H9 (cell line): ENCODE data around the gene PXN. TPM values are rescaled to one million over a fixed set of nuclear protein-coding genes. Genes with fewer than 3 reads are reported as not detected.
A peak's percentile ranks its signal among the peaks of the same experiment; 100 is the strongest.

Experiments used
- DNase-seq: peaks from one replicate; pipeline ENCODE4 v3.0.0-alpha.2; 2017
- H2AFZ ChIP-seq: one replicate; pipeline ENCODE4 v1.6.1; 2013; ENCODE audit warnings: mild to moderate bottlenecking, low read length, control low read depth, moderate library complexity
- H2AK5ac ChIP-seq: 2 replicates; pipeline ENCODE4 v1.6.1; 2013; ENCODE audit warnings: low read length, control low read depth, mixed read lengths; ENCODE audit not compliant: insufficient read length
- H2BK120ac ChIP-seq: one replicate; pipeline ENCODE4 v1.6.1; 2013; ENCODE audit warnings: low read depth, mild to moderate bottlenecking, low read length, control low read depth, inconsistent platforms; ENCODE audit not compliant: poor library complexity, severe bottlenecking
- H2BK12ac ChIP-seq: 2 replicates; pipeline ENCODE4 v1.6.1; 2013; ENCODE audit warnings: low read length, control low read depth, mixed read lengths, low read depth; ENCODE audit not compliant: insufficient read length
- H2BK15ac ChIP-seq: 2 replicates; pipeline ENCODE4 v1.6.1; 2013; ENCODE audit warnings: low read depth, low read length, control low read depth
- H2BK20ac ChIP-seq: one replicate; pipeline ENCODE4 v1.6.1; 2013; ENCODE audit warnings: low read depth, mild to moderate bottlenecking, low read length, control low read depth, inconsistent platforms; ENCODE audit not compliant: poor library complexity, severe bottlenecking
- H2BK5ac ChIP-seq: 2 replicates; pipeline ENCODE4 v1.6.1; 2013; ENCODE audit warnings: low read length, control low read depth, mixed read lengths; ENCODE audit not compliant: insufficient read length
- H3K14ac ChIP-seq: 2 replicates; pipeline ENCODE4 v1.6.1; 2013; ENCODE audit warnings: low read length, control low read depth; ENCODE audit not compliant: insufficient read depth
- H3K18ac ChIP-seq: 2 replicates; pipeline ENCODE4 v1.6.1; 2013; ENCODE audit warnings: low read depth, mild to moderate bottlenecking, mixed read lengths, low read length, control low read depth; ENCODE audit not compliant: insufficient read length
- H3K23ac ChIP-seq: 2 replicates; pipeline ENCODE4 v1.6.1; 2013; ENCODE audit warnings: low read length, control low read depth, mixed read lengths, low read depth; ENCODE audit not compliant: insufficient read length
- H3K23me2 ChIP-seq: 2 replicates; pipeline ENCODE4 v1.6.1; 2013; ENCODE audit warnings: low read depth, mild to moderate bottlenecking, mixed read lengths, low read length, control low read depth; ENCODE audit not compliant: insufficient read length, poor library complexity, severe bottlenecking
- H3K27ac ChIP-seq: 2 replicates; pipeline ENCODE4 v1.5.1; 2013; ENCODE audit warnings: low read length, control low read depth, mixed read lengths, low read depth; ENCODE audit not compliant: insufficient read length
- H3K27me3 ChIP-seq: 2 replicates; pipeline ENCODE4 v1.6.1; 2013; ENCODE audit warnings: low read length, control low read depth, inconsistent platforms; ENCODE audit not compliant: insufficient read depth
- H3K4ac ChIP-seq: 2 replicates; pipeline ENCODE4 v1.6.1; 2013; ENCODE audit warnings: low read depth, mild to moderate bottlenecking, control low read depth, inconsistent platforms, low read length, moderate library complexity
- H3K4me1 ChIP-seq: 2 replicates; pipeline ENCODE4 v1.6.1; 2013; ENCODE audit warnings: low read length, control low read depth, inconsistent platforms; ENCODE audit not compliant: insufficient read depth
- H3K4me2 ChIP-seq: 2 replicates; pipeline ENCODE4 v1.6.1; 2013; ENCODE audit warnings: low read length, control low read depth, mixed read lengths; ENCODE audit not compliant: insufficient read length, insufficient read depth
- H3K56ac ChIP-seq: 2 replicates; pipeline ENCODE4 v1.6.1; 2013; ENCODE audit warnings: low read depth, mild to moderate bottlenecking, mixed read lengths, low read length, control low read depth; ENCODE audit not compliant: insufficient read length
- H3K79me1 ChIP-seq: 2 replicates; pipeline ENCODE4 v1.6.1; 2013; ENCODE audit warnings: low read depth, mild to moderate bottlenecking, moderate library complexity, low read length, control low read depth, inconsistent platforms; ENCODE audit not compliant: insufficient read depth, poor library complexity, severe bottlenecking
- H3K79me2 ChIP-seq: 2 replicates; pipeline ENCODE4 v1.6.1; 2013; ENCODE audit warnings: low read length, control low read depth, inconsistent platforms; ENCODE audit not compliant: insufficient read depth
- H3K9ac ChIP-seq: 2 replicates; pipeline ENCODE4 v1.6.1; 2013; ENCODE audit warnings: low read length, control low read depth, mixed read lengths; ENCODE audit not compliant: insufficient read length; ENCODE audit errors: extremely low read depth
- H3K9me3 ChIP-seq: one replicate; pipeline ENCODE4 v1.6.1; 2013; ENCODE audit warnings: low read depth, low read length, inconsistent platforms; ENCODE audit not compliant: control insufficient read depth
- H3T11ph ChIP-seq: one replicate; pipeline ENCODE4 v1.6.1; 2013; ENCODE audit warnings: mild to moderate bottlenecking, low read length, control low read depth, inconsistent platforms
- H4K20me1 ChIP-seq: one replicate; pipeline ENCODE4 v1.6.1; 2013; ENCODE audit not compliant: control insufficient read depth, insufficient read length, insufficient read depth
- H4K5ac ChIP-seq: 2 replicates; pipeline ENCODE4 v1.6.1; 2013; ENCODE audit warnings: low read depth, mild to moderate bottlenecking, mixed read lengths, low read length, control low read depth; ENCODE audit not compliant: insufficient read length
- H4K8ac ChIP-seq: replicated peaks from 2 replicates; pipeline ENCODE4 v1.6.1; 2013; ENCODE audit warnings: low read length, control low read depth, mixed read lengths, low read depth; ENCODE audit not compliant: insufficient read length
- H4K91ac ChIP-seq: 2 replicates; pipeline ENCODE4 v1.6.1; 2013; ENCODE audit warnings: low read depth, mild to moderate bottlenecking, moderate library complexity, mixed read lengths, low read length, control low read depth; ENCODE audit not compliant: insufficient read length
- H3K27ac Mint-ChIP-seq, 3 experiments: 2 replicates in 2 of 3; 3 replicates in 1 of 3; pipeline ENCODE4 v1.8.0; 2020 to 2021; ENCODE audit warnings: mixed read lengths in 3 of 3, mild to moderate bottlenecking in 1 of 3, moderate library complexity in 1 of 3
- H3K27me3 Mint-ChIP-seq: 2 replicates; pipeline ENCODE4 v1.8.0; 2021; ENCODE audit warnings: low read depth, mild to moderate bottlenecking, moderate library complexity, mixed read lengths
- H3K36me3 Mint-ChIP-seq, 3 experiments: 2 replicates in 2 of 3; 3 replicates in 1 of 3; pipeline ENCODE4 v1.8.0; 2020 to 2021; ENCODE audit warnings: low read depth in 3 of 3, mixed read lengths in 3 of 3; ENCODE audit not compliant: insufficient read depth in 1 of 3
- H3K4me1 Mint-ChIP-seq, 2 experiments: 2 replicates each; pipeline ENCODE4 v1.8.0; 2020; ENCODE audit warnings: mixed read lengths in 2 of 2
- H3K4me3 Mint-ChIP-seq, 2 experiments: 2 replicates in 1 of 2; 3 replicates in 1 of 2; pipeline ENCODE4 v1.8.0; 2020 to 2021; ENCODE audit warnings: mild to moderate bottlenecking in 2 of 2, mixed read lengths in 2 of 2, moderate library complexity in 1 of 2
- H3K9me3 Mint-ChIP-seq, 2 experiments: 2 replicates in 1 of 2; 3 replicates in 1 of 2; pipeline ENCODE4 v1.8.0; 2020; ENCODE audit warnings: mild to moderate bottlenecking in 2 of 2, mixed read lengths in 2 of 2, moderate library complexity in 1 of 2
- CTCF ChIP-seq: fragments of 200-600 bp; sonication (generic); conservative IDR thresholded peaks from 3 replicates; pipeline ENCODE4 v1.8.0; 2021; ENCODE audit warnings: antibody characterized with exemption, mild to moderate bottlenecking
- WGBS: extraction: QIAGEN DNeasy Blood & Tissue Kit; methylation state at CpG from one replicate; pipeline ENCODE4 v1.1.7; 2013; ENCODE audit warnings: missing lambda C conversion rate, low lambda C conversion rate, mixed read lengths; ENCODE audit not compliant: insufficient read length; ENCODE audit errors: extremely low coverage; 5-methylcytosine and 5-hydroxymethylcytosine counted together
- total RNA-seq: library from RNA; stranded (reverse); gene quantifications from 2 replicates; pipeline ENCODE4 v1.2.1, GENCODE V29; 2021

PXN gene
- total RNA-seq, 1 experiment from 2014 or later, result 92.8 TPM

- H2BK120ac ChIP-seq, result no peak overlapping the region
- no peak overlapping the region for H2AK5ac ChIP-seq
- no peak overlapping the region for H2BK5ac ChIP-seq
- no peak overlapping the region for H3K9ac ChIP-seq
- H4K20me1 ChIP-seq, result no peaks in the 10 kb centered on the region
- H3K27ac Mint-ChIP-seq, result peak overlapping the region in 2 of 3 experiments; percentile 13 to 62; a peak in 1 of 7 replicates
- H3T11ph ChIP-seq, result no peak overlapping the region
- H3K23ac ChIP-seq, result no peak overlapping the region
- H4K5ac ChIP-seq, result no peak overlapping the region
- no peak overlapping the region for H3K14ac ChIP-seq
- WGBS, result no CpG with 5 or more reads among the region's 5 CpGs
- H3K4me1 Mint-ChIP-seq, result peaks cover 61 to 65% of the 10 kb centered on the region in 2 experiments
- no peak for DNase-seq
- no peak overlapping the region for H3K4ac ChIP-seq
- H3K9me3 Mint-ChIP-seq, result no peaks in the 10 kb centered on the region
- no peak overlapping the region for H3K4me2 ChIP-seq
- H3K27ac ChIP-seq, result no peak overlapping the region
- peaks cover 49% of the 10 kb centered on the region; the same call in 1 of the 2 replicates for H3K79me2 ChIP-seq
- no peak overlapping the region; a peak in 1 of 5 replicates for H3K4me3 Mint-ChIP-seq
- H2BK20ac ChIP-seq, result no peak overlapping the region
- H3K23me2 ChIP-seq, result peaks cover 8% of the 10 kb centered on the region
- peaks cover 3% of the 10 kb centered on the region for H3K79me1 ChIP-seq
- no peak overlapping the region for H3K56ac ChIP-seq
- no peak overlapping the region for H2BK15ac ChIP-seq
- no peaks in the 10 kb centered on the region for H3K27me3 ChIP-seq
- H4K8ac ChIP-seq, result no peak overlapping the region
- no peaks in the 10 kb centered on the region for H3K9me3 ChIP-seq
- no peak overlapping the region for H2AFZ ChIP-seq
- no peak for TF ChIP-seq CTCF
- H3K18ac ChIP-seq, result no peak overlapping the region
- H4K91ac ChIP-seq, result no peak overlapping the region
- no peaks in the 10 kb centered on the region for H3K27me3 Mint-ChIP-seq
- no peak overlapping the region for H2BK12ac ChIP-seq
- peaks cover 0 to 12% (median 5%) of the 10 kb centered on the region in 3 experiments; a peak in 4 of 7 replicates for H3K36me3 Mint-ChIP-seq
- H3K4me1 ChIP-seq, result peaks cover 18% of the 10 kb centered on the region
Measured at GRCh38 chr12:120260607-120261006, 4.9 kb downstream of the PXN start.
